WI38 (cell line): Measurements from ENCODE around the gene AKNA.
A peak's percentile ranks its signal among the peaks of the same experiment; 100 is the strongest.

ENCODE experiments used
- H3K4me3 ChIP-seq: 2 replicates; pipeline ENCODE4 v1.5.1; 2011; ENCODE audit warnings: low read depth, mild to moderate bottlenecking, control low read depth, low read length
- TF ChIP-seq, protein P1 (sequence below): IDR thresholded peaks from 2 replicates; pipeline ENCODE4 v1.5.1; 2012; ENCODE audit warnings: low read depth, mild to moderate bottlenecking, control low read depth, low read length

AKNA gene

GRCh38 chr9:114388357-114388682, 538 bp upstream of the AKNA start:
- TF ChIP-seq, protein P1, sequence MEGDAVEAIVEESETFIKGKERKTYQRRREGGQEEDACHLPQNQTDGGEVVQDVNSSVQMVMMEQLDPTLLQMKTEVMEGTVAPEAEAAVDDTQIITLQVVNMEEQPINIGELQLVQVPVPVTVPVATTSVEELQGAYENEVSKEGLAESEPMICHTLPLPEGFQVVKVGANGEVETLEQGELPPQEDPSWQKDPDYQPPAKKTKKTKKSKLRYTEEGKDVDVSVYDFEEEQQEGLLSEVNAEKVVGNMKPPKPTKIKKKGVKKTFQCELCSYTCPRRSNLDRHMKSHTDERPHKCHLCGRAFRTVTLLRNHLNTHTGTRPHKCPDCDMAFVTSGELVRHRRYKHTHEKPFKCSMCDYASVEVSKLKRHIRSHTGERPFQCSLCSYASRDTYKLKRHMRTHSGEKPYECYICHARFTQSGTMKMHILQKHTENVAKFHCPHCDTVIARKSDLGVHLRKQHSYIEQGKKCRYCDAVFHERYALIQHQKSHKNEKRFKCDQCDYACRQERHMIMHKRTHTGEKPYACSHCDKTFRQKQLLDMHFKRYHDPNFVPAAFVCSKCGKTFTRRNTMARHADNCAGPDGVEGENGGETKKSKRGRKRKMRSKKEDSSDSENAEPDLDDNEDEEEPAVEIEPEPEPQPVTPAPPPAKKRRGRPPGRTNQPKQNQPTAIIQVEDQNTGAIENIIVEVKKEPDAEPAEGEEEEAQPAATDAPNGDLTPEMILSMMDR, result no peak
- H3K4me3 ChIP-seq, result peak overlapping the region; percentile 74; the same call in 1 of the 2 replicates

- TF ChIP-seq, protein P1, result no peak
- peak overlapping the region; percentile 74 for H3K4me3 ChIP-seq
Measured at GRCh38 chr9:114386886-114387679, 699 bp downstream of the AKNA start.

GRCh38 chr9:114386361-114386885, 1.4 kb downstream of the AKNA start:
- H3K4me3 ChIP-seq, result peak overlapping the region; percentile 74
- TF ChIP-seq, protein P1, result no peak

DNA sequence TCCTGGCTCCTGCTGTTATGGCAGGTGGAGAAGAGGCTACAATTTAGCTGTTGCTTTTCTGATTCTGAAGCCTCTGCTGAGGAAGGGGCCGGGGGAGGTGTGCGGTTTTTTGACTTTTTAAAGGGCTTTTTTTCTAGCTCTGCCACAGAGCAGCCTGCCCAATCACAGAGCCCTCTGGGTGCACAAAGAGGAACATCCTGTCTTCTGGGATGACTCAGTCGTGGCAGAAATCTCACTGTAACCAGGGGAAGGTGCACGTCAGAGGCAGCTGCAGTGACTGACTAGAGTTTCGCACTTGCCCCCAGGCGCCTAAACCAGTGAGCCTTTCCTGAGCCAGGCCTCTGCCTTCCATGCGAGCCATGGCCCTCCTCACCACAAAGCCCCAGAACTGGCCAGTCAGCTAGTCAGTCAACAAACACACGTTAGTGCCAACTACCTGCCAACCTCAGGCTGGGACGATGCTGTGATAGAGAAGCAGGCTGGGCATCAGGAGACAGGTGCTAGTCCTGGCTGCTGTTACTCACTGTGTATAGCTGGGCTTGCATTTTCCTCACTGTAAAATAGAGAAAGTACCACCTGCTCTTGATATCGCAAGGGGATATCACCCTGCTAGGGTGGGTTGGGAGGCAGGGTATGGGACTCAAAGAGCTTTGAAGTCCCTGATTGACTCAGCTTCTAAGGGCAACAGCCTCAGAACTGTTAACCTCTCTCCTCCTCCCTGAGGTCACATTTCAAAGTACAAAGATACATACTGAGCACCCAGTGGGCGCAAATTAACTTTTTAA, 2.2 kb downstream of the AKNA start:
- H3K4me3 ChIP-seq, result peak overlapping the region; percentile 74; the same call in 1 of the 2 replicates
- TF ChIP-seq, protein P1, result no peak

- TF ChIP-seq, protein P1, result no peak
- no peak overlapping the region for H3K4me3 ChIP-seq
Measured at GRCh38 chr9:114384836-114385396, 2.9 kb downstream of the AKNA start.

DNA sequence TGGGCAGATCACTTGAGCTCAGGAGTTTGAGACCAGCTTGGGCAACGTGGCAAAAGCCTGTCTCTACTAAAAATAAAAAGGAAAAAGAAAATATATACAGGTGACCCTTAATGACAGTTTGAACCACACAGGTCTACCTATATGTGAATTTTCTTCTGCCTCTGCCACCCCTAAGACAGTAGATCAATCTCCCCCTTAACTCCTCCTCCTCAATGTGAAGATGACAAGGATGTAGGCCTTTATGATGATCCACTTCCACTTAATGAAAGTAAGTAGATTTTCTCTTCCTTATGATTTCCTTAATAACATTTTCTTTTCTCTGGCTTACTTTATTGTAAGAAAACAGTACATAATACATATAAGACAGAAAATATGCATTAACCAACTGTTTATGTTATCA, 3.4 kb downstream of the AKNA start:
- TF ChIP-seq, protein P1, result no peak
- no peak overlapping the region for H3K4me3 ChIP-seq
